ENCODE data around the gene KCNG4. TPM values are rescaled to one million over a fixed set of nuclear protein-coding genes. Genes with fewer than 3 reads are reported as not detected.

The KCNG4 gene
- not detected for total RNA-seq

DNA sequence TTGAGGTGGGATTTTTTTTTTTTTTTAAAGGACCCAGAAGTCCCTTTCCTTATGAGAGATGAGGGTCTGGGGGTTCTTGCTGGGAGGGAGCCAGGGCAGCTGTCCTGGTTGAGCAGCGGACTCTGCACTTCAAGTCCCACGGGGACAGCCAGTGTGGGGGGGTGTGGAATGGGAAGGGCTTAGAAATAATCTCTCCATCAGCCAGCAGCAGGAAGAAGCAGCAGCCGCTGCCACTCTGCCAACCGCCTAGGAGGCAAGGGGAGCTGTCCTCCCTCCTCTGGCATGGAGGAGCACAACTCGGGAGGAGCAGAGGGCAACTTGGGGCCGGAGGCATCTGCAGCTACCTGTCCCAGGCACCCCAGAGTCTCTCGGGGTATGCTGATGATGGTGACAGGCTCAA is at the start of gene KCNG4:
KCNG4 (minus strand) TSS at position 104 of the 400 bp plus-strand sequence. CDS start 2,527 bp downstream, outside the sequence.
- no peak for DNase-seq

DNA sequence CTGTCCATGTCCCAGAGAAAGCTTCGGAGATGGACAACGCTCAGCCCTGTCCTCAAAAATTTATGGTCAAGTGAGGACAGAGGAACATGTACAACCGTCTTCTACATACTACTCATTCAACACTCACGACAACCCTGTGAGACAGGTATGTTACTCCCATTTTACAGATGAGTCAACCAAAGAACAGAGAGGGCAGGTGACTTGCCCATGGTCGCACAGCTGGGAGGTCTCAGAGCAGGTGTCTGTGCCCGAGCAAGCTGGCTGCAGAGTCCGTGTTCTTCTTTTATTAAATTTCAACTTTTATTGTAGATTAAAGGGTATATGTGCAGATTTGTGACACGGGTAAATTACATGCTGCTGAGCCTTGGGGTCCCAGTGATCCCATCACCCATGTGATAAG is 49.1 kb upstream of the KCNG4 start:
- DNase-seq = no peak

DNA sequence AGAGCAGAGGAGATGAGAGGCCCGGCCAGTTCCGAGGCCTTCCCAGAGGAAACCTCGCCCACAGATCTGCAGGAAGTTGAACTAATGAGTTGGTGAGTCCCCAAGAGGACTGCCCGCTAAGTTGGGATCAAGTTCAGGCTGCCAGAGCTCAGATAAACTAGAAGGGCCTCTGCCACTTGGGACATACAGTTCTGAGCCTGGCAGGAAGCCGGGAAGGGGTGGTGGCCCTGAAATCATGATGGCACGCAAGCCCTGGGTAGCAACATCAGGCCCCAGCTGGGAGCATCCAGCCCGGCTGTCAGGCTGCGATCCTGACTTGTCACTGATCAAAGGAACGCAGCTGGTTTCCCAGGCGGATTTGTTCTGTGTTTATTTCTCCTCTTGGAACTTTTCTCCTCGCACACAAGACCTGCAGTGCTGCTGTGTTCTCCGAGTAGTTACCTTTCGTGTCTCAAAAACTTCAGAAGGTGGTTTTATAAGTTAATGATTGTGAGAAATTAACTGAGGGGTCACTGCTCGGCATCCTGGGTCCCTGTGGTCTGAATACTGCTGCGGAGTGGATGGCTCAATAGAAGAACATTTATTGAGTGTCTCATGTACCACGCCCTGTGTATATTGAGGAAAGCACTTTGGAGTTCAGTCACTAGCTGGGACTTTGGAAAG is 46.9 kb upstream of the KCNG4 start:
- DNase-seq = no peak

DNA sequence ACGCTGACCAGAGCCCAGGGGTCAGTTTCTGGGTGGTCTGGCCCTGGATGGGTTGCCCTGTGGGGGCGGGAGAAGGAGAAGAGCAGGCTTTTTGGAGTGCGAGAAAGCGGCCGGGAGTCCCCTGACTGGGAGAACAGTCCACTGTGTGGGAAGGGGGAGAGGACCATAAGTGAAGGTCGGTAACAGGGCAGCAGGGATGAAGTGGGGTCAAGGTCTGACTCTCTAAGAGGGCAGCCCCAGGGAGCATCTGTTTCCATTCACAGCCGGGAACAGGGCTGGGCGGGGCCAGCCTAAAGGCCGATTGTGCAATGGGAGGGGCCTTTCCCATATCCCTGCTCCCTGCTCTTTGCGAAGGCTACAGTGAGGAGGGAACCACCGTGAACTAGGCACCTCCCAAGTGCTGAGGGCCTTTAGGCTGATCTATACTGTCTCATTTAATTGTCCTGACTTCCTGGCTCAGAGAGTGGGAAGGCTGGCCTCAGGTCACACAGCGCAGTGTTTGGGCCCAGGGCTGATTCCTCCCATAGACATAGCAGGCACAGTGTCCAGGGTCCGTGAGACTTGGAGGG is 44.4 kb upstream of the KCNG4 start:
- DNase-seq = peak; percentile 51

DNA sequence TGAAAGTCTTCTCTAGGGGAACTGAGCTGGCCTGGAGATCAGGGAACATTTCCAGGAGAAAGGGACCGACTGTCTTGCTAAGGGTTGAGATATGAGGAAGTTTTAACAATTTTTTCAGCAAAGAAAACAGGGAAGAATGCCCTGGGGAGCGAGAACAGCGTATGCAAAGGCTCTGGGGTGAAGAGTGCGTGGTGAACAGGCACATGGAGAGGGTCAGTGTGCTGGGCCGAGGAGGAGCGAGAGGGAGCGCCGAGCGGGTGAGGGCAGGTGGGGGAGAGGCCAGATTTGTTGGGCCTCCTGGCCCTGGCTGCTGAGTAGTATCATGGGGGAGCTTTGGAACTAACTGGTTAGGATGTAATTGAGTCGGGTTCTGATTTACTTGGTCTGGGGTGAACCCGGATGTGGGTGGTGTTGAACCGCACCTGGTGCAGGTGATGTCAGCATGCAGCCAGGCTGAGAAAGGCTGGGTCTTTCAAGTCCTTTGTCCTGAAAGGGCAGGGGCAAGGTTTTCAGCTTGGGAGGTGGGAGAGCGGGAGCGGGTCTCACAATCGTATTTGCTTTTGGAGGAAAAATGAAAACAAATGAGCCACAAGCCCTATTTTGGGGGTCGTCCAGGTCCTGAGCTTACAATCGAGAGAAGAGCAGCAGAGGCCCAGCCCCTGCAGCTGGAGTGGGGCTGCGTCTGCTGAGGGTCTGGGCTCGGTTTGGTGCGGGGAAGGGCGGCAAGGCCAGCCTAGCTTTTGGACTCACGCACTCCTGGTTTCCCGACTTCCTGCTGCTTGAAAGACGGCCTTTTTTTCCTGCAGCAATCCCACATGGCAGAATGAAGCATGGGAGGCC is 43.7 kb upstream of the KCNG4 start:
- DNase-seq = no peak

GRCh38 chr16:84282533-84282932 is 42.7 kb upstream of the KCNG4 start:
- DNase-seq = no peak

GRCh38 chr16:84281074-84281473 is 41.3 kb upstream of the KCNG4 start:
- no peak for DNase-seq

GRCh38 chr16:84279881-84280280 is 40.1 kb upstream of the KCNG4 start:
- no peak for DNase-seq

GRCh38 chr16:84278968-84279367 is 39.2 kb upstream of the KCNG4 start:
- no peak for DNase-seq

- DNase-seq = no peak
Observed at GRCh38 chr16:84278333-84278732, 38.5 kb upstream of the KCNG4 start.

DNA sequence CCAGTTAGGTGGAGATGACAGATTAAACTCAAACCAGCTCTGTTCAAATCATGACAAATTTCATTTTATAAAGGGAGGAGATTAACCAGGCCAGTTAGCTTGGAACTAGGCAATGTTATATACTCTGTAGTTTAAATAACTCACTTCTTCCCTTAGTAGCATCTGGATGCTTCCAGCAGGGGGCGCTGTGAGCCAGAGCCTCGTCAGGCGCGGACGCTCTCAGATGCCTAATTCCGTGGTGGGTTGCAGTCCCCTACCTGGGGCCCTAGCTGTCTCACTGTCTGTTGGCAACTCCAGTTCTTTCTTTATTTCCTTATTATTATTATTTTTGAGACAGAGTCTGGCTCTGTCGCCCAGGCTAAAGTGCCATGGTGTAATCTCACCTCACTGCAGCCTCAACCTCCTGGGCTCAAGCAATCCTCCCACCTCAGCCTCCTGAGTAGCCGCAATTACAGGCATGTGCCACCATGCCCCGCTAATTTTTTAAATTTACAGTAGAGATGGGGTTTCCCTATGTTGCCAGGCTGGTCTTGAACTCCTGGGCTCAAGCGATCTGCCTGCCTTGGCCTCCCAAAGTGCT is 37.5 kb upstream of the KCNG4 start:
- DNase-seq = no peak

- no peak for DNase-seq
Observed at GRCh38 chr16:84275585-84276151, 35.9 kb upstream of the KCNG4 start.

GRCh38 chr16:84274515-84274914 is 34.7 kb upstream of the KCNG4 start:
- DNase-seq = no peak

DNA sequence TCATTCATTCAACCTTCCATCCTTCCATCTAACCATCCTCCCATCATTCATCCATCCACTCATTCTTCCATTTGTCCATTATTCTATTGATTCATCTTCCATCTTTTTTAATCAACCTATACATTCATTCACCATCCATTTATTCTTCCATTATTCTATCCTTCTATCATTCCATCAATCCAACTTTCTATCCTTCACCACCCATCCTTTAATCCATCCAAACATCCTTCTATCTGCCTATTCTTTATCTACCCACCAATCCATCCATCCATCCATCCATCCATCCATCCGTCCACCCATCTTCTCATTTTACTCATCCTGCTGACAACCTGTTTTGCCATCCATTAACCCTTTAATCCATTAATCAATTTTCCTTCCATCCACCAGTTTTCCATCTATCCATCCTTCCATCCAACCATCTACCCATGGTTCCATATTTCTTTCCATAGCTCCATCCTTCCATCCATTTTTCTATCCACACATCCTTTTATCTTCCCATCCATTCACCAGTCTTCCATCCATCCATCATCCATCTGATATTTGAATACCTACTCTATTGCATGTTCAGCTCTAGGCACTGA is 33.0 kb upstream of the KCNG4 start:
- DNase-seq = no peak

DNA sequence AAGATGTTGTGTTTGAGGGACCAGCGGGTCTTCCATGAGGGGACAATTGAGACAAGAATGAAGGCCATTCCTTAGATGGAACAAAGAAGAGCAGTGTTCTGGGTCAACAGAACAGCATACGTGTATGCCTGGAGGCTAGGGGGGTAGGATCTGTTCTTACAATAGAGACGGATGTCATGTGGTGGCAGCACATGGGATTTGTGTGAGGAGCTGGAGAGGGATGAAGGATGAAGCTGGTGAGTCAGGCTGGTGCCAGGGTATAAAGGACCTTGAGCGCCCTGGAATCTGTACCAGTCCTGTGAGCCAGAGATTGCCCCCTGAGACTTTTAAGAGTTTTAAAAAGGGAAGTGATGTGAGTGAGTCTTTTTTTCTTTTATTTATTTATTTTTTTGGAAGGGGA is 32.1 kb upstream of the KCNG4 start:
- DNase-seq = no peak

DNA sequence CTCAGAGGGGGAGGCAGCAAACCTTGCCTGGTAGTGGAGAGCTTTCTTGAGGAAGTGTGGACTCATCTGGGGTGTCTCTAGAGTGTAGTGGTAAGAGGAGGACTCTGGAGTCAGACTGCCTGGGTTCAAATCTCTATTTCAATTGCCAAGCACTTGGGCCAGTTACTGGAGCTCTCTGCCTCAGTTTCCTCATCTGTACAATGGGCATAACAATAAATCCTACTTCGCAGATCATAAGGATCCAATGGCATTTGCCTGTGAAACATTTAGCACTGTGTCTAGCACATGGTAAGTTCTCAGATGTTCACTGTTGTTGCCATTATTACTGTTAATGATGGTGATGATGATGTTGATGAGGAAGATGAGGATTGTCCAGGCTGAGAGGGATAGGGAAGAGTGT is 31.2 kb upstream of the KCNG4 start:
- no peak for DNase-seq

DNA sequence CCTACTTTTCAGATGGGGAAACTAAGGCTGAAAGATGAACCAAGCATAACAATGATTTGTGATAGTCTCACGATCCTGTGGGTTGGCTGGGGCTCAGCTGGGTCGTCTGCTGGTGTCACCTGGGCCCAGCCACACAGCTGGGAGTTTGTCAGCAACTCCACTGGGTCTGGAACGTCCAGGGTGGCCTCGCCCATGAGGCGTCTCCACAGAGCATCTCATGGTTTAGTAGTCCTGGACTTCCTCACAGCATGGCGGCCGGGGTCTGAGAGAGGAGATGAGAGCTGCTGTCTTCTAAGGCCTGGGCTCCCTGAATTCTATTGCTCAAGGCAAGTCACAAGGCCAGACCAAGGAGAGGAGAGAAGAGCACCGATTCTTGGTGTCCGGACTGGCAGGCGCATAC is 30.7 kb upstream of the KCNG4 start:
- no peak for DNase-seq

DNA sequence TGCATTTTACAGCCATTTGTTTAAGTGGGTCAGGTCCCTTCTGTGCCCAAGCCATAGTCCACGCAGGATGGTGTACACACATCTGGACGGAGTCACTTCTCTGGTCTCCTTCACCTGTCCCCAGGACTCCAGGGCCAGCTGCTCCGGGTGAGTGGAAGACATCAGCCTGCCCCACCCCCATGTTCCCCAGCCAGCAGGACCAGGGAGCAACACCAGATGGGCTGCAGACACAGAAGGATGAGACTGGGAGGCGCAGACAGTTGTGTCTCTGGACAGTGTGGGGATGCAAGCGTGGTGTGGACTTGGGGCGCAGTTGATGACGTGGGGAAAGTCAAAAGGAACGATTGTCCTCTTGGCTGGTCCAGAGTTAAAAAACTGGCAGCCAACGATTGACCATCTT is 30.3 kb upstream of the KCNG4 start:
- no peak for DNase-seq

GRCh38 chr16:84268291-84269040 is 28.7 kb upstream of the KCNG4 start:
- no peak for DNase-seq

DNA sequence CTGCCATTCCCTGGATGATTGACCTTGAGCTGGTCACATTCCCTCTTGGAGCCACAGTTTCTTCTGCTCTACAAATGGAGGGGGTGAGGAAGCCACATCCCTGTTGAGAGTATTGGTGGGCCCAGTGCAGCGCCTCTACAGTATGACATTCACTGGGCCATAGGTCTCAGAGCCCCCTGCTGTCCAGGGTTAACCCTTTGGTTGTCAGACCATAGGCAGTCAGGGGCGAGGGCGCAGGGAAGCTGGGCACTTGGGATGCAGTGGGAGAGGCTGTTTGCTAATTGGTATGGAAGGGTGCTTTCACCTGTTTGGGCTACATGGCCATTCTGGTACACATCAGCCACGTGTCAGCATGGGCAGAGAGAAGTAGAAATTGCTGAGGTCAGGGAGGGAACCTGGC is 27.6 kb upstream of the KCNG4 start:
- DNase-seq = no peak

DNA sequence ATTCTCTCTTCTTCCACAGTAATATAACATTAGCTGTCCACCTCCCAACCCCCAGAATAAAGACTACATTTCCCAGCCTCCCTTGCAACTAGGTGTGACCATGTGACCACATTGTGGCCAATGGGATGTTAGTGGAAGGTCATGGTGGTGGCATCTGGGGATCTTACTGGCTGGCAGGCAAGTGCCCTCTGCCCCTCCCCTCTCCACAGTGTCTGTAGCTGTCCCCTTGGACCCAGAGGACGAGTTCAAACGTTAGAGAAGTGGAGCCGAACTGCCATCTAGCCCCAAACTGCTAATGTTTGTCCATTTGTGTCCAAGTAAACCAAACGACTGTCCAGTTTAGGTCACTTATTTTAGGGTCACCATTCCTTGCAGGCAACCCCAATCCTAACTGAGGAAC is 26.6 kb upstream of the KCNG4 start:
- no peak for DNase-seq

DNA sequence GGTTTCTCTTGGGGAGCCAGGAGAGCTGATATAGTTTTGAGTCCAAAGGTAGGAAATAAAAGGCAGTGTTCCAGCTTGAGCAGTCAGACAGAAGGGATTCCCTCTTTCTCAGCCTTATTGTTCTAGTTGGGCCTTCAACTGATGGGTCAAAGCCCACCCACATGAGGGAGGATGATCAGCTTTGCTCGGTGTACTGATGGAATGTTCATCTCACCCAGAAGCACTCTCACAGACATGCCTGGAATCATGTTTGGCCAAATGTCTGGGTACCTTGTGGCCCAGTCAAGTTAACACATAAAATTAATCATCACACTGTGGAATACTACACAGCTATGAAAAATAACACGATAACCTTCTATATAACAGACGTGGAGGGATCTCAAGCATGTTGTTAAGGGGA is 23.1 kb upstream of the KCNG4 start:
- no peak for DNase-seq

All from skin of body (tissue), 2 donors.